B cell (primary cell): ENCODE results near the gene DENND4B. TPM values are rescaled to one million over a fixed set of nuclear protein-coding genes. Genes with fewer than 3 reads are reported as not detected.

ENCODE experiments used
- ATAC-seq: fragments of 200-7000 bp; cut with Tn5 transposase; one replicate; pipeline ENCODE4 v1.10.0; 2021; ENCODE audit warnings: low read depth, mild to moderate bottlenecking, moderate number of reproducible peaks, moderate library complexity
- CTCF ChIA-PET: fragments of 350-600 bp; sonication (Branson Sonifier 250); formaldehyde crosslinking; loops from one replicate; lab custom pipeline; 2021; ENCODE audit warnings: antibody characterized with exemption, inconsistent platforms; lab: Charles Lee
- POLR2A ChIA-PET: fragments of 350-600 bp; sonication (Branson Sonifier 250); formaldehyde crosslinking; loops from one replicate; lab custom pipeline; 2021; ENCODE audit warnings: antibody characterized with exemption; lab: Charles Lee
- DNase-seq: peaks from one replicate; pipeline ENCODE4 v3.0.0; 2013
- H2AFZ ChIP-seq: 2 replicates; pipeline ENCODE4 v1.6.1; 2012; ENCODE audit warnings: mild to moderate bottlenecking, low read depth, low read length; ENCODE audit not compliant: insufficient read depth, poor library complexity, severe bottlenecking
- H3K27ac ChIP-seq, 2 donors: 1 replicate in 1 of 2; 2 replicates in 1 of 2; pipeline ENCODE4 v1.5.1; 2012 to 2013; ENCODE audit warnings: low read length in 2 of 2, mild to moderate bottlenecking in 2 of 2, moderate library complexity in 1 of 2
- H3K27me3 ChIP-seq, 4 experiments: fragments of 200-600 bp in 1 of 4; sonication (generic) in 1 of 4; replicated peaks in 1 of 4; 1 replicate in 2 of 4; 2 replicates in 2 of 4; pipeline versions ENCODE4 v1.6.1 to v1.7.0; 2013 to 2016; ENCODE audit warnings: low read length in 3 of 4, mild to moderate bottlenecking in 2 of 4, mixed read lengths in 1 of 4, moderate library complexity in 1 of 4; ENCODE audit not compliant: insufficient read depth in 4 of 4, control insufficient read depth in 3 of 4; ENCODE audit errors: control extremely low read depth in 1 of 4
- H3K36me3 ChIP-seq, 2 experiments: replicated peaks in 1 of 2; 1 replicate in 1 of 2; 2 replicates in 1 of 2; pipeline versions ENCODE4 v1.6.1 to v1.7.1; 2013; ENCODE audit warnings: low read length in 1 of 2; ENCODE audit not compliant: insufficient read depth in 2 of 2, control insufficient read depth in 1 of 2; ENCODE audit errors: control extremely low read depth in 1 of 2, extremely low read depth in 1 of 2
- H3K4me1 ChIP-seq, 2 donors: fragments of 200-600 bp in 1 of 2; sonication (generic) in 1 of 2; 1 replicate in 1 of 2; 2 replicates in 1 of 2; pipeline versions ENCODE4 v1.5.1 to v1.6.1; 2013 to 2017; ENCODE audit warnings: low read length in 2 of 2; ENCODE audit not compliant: control insufficient read depth in 2 of 2, insufficient read depth in 2 of 2
- H3K4me2 ChIP-seq: replicated peaks from 2 replicates; pipeline ENCODE3; 2012; ENCODE audit warnings: mild to moderate bottlenecking, low read depth, low read length; ENCODE audit not compliant: poor library complexity, severe bottlenecking
- H3K4me3 ChIP-seq, 5 experiments: fragments of 200-600 bp in 1 of 5; sonication (generic) in 1 of 5; 1 replicate in 3 of 5; 2 replicates in 2 of 5; pipeline versions ENCODE4 v1.5.1 to v1.7.0; 2011 to 2016; ENCODE audit warnings: low read length in 4 of 5, mild to moderate bottlenecking in 4 of 5, low read depth in 2 of 5, control low read depth in 1 of 5, moderate library complexity in 1 of 5; ENCODE audit not compliant: insufficient read depth in 1 of 5; ENCODE audit errors: control extremely low read depth in 1 of 5, extremely low read depth in 1 of 5
- H3K79me2 ChIP-seq: fragments of 200-600 bp; sonication (generic); one replicate; pipeline ENCODE4 v1.6.0; 2016; ENCODE audit warnings: low read length; ENCODE audit not compliant: control insufficient read depth, insufficient read depth
- H3K9ac ChIP-seq: fragments of 200-600 bp; sonication (generic); 2 replicates; pipeline ENCODE4 v1.6.1; 2017; ENCODE audit warnings: mild to moderate bottlenecking, low read length, moderate library complexity
- H3K9me3 ChIP-seq, 3 donors: one replicate each; pipeline versions ENCODE4 v1.6.1 to v1.7.1; 2013; ENCODE audit warnings: low read length in 2 of 3; ENCODE audit not compliant: control insufficient read depth in 2 of 3, insufficient read depth in 1 of 3; ENCODE audit errors: control extremely low read depth in 1 of 3
- H4K20me1 ChIP-seq: 2 replicates; pipeline ENCODE4 v1.6.0; 2012; ENCODE audit warnings: mild to moderate bottlenecking, low read length; ENCODE audit not compliant: insufficient read depth, control insufficient read depth, poor library complexity, severe bottlenecking
- H3K27ac Mint-ChIP-seq: one replicate; pipeline ENCODE4 v1.8.0; 2021; ENCODE audit warnings: mixed read lengths
- H3K27me3 Mint-ChIP-seq: one replicate; pipeline ENCODE4 v1.8.0; 2021; ENCODE audit warnings: mixed read lengths
- H3K4me1 Mint-ChIP-seq: one replicate; pipeline ENCODE4 v1.8.0; 2021; ENCODE audit warnings: mixed read lengths
- H3K4me3 Mint-ChIP-seq: one replicate; pipeline ENCODE4 v1.8.0; 2021; ENCODE audit warnings: mixed read lengths
- H3K9me3 Mint-ChIP-seq: one replicate; pipeline ENCODE4 v1.8.0; 2022; ENCODE audit warnings: mixed read lengths; ENCODE audit not compliant: insufficient read depth
- EZH2 ChIP-seq: IDR thresholded peaks from 2 replicates; pipeline ENCODE4 v1.6.1; 2012; ENCODE audit warnings: borderline replicate concordance, low read depth, mild to moderate bottlenecking, moderate library complexity, low read length; ENCODE audit not compliant: insufficient read depth, poor library complexity, severe bottlenecking
- WGBS: methylation state at CpG from one replicate; pipeline ENCODE4 v1.1.5; 2013; ENCODE audit warnings: missing lambda C conversion rate; ENCODE audit not compliant: insufficient coverage; 5-methylcytosine and 5-hydroxymethylcytosine counted together
- intact Hi-C: fragments of 100-400 bp; cut with micrococcal nuclease; formaldehyde crosslinking; loops from one replicate; pipeline ENCODE4 v1.10.0; 2022
- polyA plus RNA-seq: library from polyadenylated mRNA; depleted of rRNA; stranded (reverse); fragments of >200 nt; gene quantifications from 2 replicates; pipeline ENCODE4 v1.2.3, GENCODE V29; 2012
- total RNA-seq, 2 donors: library from RNA; stranded (reverse); fragments of 120-200 nt in 1 of 2; gene quantifications; 1 replicate in 1 of 2; 2 replicates in 1 of 2; pipeline versions ENCODE4 v1.2.3 to v1.2.4, GENCODE V29; 2013 to 2022
- TF ChIP-seq, protein P1 (sequence below): fragments of 200-600 bp; IDR thresholded peaks from one replicate; pipeline ENCODE4 v1.8.0; 2022; ENCODE audit warnings: antibody characterized with exemption, mild to moderate bottlenecking

Gene DENND4B
- total and polyA plus RNA-seq, 2 donors (not counting 1 experiment from before 2014, with no cell fraction given): 275 to 389 TPM

DNA sequence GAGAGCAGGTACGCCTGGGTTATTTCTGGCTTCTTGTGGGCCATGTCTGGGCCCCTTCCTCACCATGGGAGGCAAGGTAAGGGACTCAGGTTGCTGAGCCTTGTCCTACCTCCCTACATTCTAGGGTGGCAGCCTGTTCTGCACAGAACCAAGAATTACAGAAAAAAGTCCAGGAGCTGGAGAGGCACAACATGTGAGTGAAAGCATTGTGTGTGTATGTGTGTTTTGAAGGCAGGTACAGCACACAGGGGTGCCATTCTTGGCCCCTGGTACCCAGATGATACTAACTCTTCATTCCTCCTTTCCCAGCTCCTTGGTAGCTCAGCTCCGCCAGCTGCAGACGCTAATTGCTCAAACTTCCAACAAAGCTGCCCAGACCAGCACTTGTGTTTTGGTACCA lies 26.6 kb upstream of the DENND4B start:
- WGBS: 100% methylated on average over 3 of the region's 3 CpGs
- Mint-ChIP-seq H3K27ac (peak overlapping the region; percentile 75), H3K4me1 (peaks cover 38% of the 10 kb centered on the region), H3K4me3 (no peak overlapping the region), H3K27me3 (no peaks in the 10 kb centered on the region), H3K9me3 (no peaks in the 10 kb centered on the region)
- ChIA-PET CTCF (interaction anchor here (1.7 kb wide), 1 partner anchor 14 kb away, joined by 8 read pairs; the partner anchor contains the start of gene RAB13), POLR2A (interaction anchor here (1.2 kb wide), 1 partner anchor 14 kb away, joined by 3 read pairs; no protein-coding TSS in a partner anchor)
- intact Hi-C loops: no loop called here
- Histone ChIP-seq H3K36me3 (peaks cover 0 to 28% of the 10 kb centered on the region in 2 experiments), H3K79me2 (peaks cover 26% of the 10 kb centered on the region), H3K27me3 (no peaks in the 10 kb centered on the region), H3K4me1 (peaks cover 26 to 31% of the 10 kb centered on the region in 2 donors), H4K20me1 (peaks cover 7% of the 10 kb centered on the region), H3K4me2 (no peak overlapping the region), H3K9ac (no peak overlapping the region), H3K27ac (no peak overlapping the region), H3K9me3 (no peaks in the 10 kb centered on the region), H2AFZ (no peak overlapping the region), H3K4me3 (no peak overlapping the region)
- no peak for DNase-seq
- TF ChIP-seq, protein P1, sequence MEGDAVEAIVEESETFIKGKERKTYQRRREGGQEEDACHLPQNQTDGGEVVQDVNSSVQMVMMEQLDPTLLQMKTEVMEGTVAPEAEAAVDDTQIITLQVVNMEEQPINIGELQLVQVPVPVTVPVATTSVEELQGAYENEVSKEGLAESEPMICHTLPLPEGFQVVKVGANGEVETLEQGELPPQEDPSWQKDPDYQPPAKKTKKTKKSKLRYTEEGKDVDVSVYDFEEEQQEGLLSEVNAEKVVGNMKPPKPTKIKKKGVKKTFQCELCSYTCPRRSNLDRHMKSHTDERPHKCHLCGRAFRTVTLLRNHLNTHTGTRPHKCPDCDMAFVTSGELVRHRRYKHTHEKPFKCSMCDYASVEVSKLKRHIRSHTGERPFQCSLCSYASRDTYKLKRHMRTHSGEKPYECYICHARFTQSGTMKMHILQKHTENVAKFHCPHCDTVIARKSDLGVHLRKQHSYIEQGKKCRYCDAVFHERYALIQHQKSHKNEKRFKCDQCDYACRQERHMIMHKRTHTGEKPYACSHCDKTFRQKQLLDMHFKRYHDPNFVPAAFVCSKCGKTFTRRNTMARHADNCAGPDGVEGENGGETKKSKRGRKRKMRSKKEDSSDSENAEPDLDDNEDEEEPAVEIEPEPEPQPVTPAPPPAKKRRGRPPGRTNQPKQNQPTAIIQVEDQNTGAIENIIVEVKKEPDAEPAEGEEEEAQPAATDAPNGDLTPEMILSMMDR: no peak
- no peak for TF ChIP-seq EZH2
- ATAC-seq: no peak

DNA sequence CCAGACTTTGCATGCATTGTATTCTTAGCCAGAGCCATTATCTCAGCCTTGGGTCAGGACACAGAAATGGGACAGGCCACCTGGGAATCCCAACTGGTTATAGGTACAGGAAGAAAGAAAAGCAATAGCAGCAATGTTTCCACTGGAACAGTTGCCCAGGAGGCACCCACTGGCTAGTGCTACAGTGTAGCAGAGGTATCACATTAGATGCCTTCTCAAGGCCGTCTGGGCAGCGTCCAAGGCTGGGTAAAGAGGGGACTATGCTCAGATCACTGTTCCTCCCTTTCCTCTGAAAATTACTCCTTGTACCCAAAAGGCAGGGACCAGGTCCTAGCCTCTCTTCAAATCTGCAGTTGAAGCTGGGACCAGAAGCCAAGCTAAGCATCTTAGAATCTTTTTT lies 23.8 kb upstream of the DENND4B start:
- intact Hi-C loops: no loop called here
- Histone ChIP-seq H4K20me1 (no peaks in the 10 kb centered on the region), H3K4me3 (no peak overlapping the region), H3K4me1 (peaks cover 29 to 31% of the 10 kb centered on the region in 2 donors), H3K27me3 (no peaks in the 10 kb centered on the region), H3K4me2 (no peak overlapping the region), H3K79me2 (peaks cover 21% of the 10 kb centered on the region), H3K9ac (no peak overlapping the region), H3K27ac (no peak overlapping the region), H3K36me3 (peaks cover 0 to 22% of the 10 kb centered on the region in 2 experiments), H3K9me3 (no peaks in the 10 kb centered on the region), H2AFZ (no peak overlapping the region)
- no CpG with 5 or more reads among the region's 2 CpGs for WGBS
- ChIA-PET CTCF (interaction anchor here (1.3 kb wide), 1 partner anchor 178 kb away, joined by 4 read pairs; no protein-coding TSS in a partner anchor), POLR2A (interaction anchor here (0.6 to 5.3 kb wide), 2 partner anchors 25 to 180 kb away, joined by 4 to 64 read pairs; partner anchors contain the start of gene DENND4B)
- DNase-seq (no peak), ATAC-seq (no peak)
- Mint-ChIP-seq H3K27ac (no peak overlapping the region), H3K27me3 (no peaks in the 10 kb centered on the region), H3K4me1 (peaks cover 37% of the 10 kb centered on the region), H3K9me3 (no peaks in the 10 kb centered on the region), H3K4me3 (no peak overlapping the region)
- TF ChIP-seq EZH2: no peak
- TF ChIP-seq, protein P1: no peak
